ENCODE data around the gene HOXD9.

The HOXD9 gene

GRCh38 chr2:176110415-176111308, 11.9 kb upstream of the HOXD9 start:
- DNase-seq (ENCODE audit: low read depth in 1 of 2, low spot score in 1 of 2): no peak

GRCh38 chr2:176111309-176111663, 11.2 kb upstream of the HOXD9 start:
- no peak for DNase-seq (ENCODE audit: low read depth in 1 of 2, low spot score in 1 of 2)

GRCh38 chr2:176111846-176112374, 10.6 kb upstream of the HOXD9 start:
- DNase-seq (ENCODE audit: low read depth in 1 of 2, low spot score in 1 of 2): no peak

DNA sequence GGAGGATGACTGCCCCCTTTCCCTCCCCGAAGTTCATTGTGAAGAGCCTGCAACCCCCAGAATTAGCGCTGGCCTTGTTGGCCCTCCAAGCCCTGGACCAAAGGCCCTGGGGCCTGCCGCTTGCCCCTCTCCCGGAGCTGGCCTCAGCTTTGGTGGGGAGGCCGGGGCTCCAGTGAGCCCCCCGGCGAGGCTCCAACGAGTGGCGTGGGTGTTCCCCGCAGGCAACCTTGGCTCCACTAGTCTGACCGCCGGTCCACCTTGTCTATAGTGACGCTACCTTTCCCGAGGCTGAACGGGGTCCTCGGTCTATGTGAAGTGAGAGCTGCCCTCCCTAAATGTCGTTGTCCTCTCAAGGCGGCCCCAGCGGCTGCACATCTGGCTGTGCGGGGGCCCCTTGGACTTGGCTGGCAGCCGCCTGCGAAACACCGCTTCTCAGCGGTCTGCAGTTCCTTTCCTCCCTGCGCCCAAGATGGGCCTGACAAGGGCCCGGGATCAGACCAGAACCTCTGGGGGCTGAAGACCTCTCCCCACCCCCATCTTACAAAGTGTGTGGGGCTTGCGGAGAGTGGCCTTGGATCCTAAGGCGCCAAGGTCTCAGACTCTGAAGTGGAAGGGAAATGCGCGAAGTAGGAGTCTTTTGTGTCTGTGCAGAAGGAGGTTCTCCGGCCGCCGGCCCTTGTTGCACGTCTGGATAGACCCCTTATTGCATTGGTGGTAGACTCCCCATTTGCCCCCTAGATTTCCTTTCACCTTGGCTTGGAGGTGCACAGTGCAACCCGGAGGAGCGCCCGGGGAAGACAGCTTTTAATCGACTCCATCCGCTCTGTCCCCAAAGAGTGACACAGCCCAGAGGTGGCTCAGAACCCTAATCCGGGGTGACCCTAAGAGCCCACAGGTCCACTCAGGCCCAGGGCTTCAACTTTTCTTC, 9.9 kb upstream of the HOXD9 start:
- no peak for DNase-seq (ENCODE audit: low read depth in 1 of 2, low spot score in 1 of 2)

DNA sequence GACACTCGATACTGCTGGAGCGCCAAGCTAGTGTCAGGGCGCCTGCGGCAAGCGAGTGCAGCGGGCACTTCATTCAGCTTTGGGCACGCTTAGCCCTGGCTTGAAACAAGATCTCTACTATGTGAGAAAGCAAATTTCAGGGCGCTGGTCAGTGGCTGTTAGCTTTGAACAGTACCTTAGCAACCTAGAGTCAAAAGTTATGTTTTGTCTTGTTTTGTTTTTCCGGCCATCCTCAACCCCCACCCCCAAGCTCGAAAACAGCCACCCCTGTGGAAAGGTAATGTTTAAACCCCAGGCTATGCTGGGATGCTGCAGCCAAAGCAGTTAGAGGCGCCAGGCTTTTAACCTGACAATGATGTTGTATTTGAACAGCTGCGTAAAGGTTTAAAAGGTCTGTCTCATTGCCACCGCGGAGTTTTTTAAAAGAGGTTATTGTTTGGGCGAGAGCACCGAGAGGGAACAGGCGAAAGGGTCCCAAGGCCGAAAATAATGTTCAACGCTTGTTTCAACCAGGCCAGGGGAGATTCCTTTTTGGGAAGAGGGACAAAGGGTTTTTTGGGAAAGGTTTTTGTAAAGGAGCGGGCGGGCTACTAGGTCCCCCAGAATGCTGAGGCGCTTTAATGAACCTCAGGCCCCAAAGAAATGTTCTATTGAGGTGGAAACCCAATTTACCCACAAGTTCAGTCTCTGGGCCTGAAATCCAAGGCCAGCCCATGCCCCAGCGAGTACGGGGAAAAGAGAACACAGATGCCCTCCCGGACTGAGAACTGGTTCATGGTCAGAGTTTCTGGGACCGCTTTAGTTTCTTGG, 8.2 kb upstream of the HOXD9 start:
- DNase-seq (ENCODE audit: low read depth in 1 of 2, low spot score in 1 of 2): no peak

- DNase-seq (ENCODE audit: low read depth in 1 of 2, low spot score in 1 of 2): no peak
These were observed 7.4 kb upstream of the HOXD9 start for GRCh38 chr2:176114930-176115625.

DNA sequence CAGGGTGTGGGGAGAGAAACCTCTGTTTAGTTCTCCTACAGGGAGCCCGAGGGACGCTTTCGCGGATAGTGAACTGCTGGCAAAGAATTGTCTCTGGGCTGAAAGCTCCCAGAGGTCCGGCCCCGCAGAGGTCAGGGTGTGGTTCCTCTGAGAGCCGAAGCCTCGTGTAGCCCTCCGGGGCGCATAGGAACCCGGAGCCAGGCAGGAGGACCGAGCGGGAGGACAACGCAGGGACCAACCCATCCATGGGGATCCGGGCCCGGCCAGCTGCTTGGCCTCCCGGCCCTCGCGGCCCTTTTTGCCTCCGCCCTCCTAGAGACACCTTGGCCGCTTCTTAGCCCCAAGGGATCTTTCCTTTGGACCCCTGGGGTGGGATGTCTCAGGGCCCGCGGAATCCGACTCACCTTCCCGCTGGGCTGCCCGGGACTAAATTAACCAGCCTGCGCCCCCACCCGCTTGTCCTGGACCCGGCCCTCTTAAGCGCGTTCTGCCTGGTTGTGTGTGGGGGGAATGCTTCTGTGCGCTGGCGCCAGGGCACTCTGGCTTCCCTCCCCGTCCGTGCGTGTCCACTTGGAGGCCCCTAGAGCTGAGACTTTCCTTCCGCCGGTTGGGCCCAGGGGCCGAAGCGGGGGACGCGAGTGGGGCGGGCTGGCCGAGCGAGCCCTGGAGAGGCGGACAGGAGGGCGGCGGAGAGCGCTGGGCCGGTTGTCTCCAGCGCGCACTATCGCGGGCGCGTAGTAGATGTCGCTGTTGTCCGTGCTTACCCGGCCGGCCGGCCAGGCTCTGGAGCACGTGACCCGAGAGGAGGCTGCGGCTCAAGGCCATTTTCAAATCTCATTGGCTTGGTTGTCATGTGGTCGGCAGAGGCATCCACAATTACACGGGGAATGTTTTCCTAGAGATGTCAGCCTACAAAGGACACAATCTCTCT, 6.4 kb upstream of the HOXD9 start, which contains the start of gene HOXD10:
Gene HOXD10 (plus strand): TSS at position 896 of the 931 bp plus-strand sequence. CDS start 56 bp downstream, outside the sequence.
- no peak for DNase-seq (ENCODE audit: low read depth in 1 of 2, low spot score in 1 of 2)

DNA sequence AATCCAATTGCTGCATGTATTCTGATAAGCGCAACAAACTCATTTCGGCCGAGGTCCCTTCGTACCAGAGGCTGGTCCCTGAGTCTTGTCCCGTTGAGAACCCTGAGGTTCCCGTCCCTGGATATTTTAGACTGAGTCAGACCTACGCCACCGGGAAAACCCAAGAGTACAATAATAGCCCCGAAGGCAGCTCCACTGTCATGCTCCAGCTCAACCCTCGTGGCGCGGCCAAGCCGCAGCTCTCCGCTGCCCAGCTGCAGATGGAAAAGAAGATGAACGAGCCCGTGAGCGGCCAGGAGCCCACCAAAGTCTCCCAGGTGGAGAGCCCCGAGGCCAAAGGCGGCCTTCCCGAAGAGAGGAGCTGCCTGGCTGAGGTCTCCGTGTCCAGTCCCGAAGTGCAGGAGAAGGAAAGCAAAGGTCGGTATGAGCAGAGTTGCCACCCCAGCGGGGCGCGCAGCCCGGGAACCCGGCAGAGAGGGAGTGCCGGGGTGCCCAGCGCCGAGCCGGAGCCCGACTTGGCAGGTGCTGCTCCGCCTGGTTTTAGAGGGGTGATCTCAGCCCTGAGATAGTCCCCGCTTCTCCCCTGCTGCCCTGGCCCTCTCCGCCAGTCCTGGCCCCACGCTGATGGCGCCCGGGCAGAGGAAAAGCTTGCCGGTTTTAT, 5.2 kb upstream of the HOXD9 start:
- no peak for DNase-seq (ENCODE audit: low read depth in 1 of 2, low spot score in 1 of 2)

GRCh38 chr2:176117823-176118371, 4.6 kb upstream of the HOXD9 start:
- no peak for DNase-seq (ENCODE audit: low read depth in 1 of 2, low spot score in 1 of 2)

GRCh38 chr2:176118601-176119339, 3.7 kb upstream of the HOXD9 start:
- DNase-seq (ENCODE audit: low read depth in 1 of 2, low spot score in 1 of 2): no peak

- DNase-seq (ENCODE audit: low read depth in 1 of 2, low spot score in 1 of 2): no peak
These were observed 1.9 kb upstream of the HOXD9 start for GRCh38 chr2:176120364-176121189.

DNA sequence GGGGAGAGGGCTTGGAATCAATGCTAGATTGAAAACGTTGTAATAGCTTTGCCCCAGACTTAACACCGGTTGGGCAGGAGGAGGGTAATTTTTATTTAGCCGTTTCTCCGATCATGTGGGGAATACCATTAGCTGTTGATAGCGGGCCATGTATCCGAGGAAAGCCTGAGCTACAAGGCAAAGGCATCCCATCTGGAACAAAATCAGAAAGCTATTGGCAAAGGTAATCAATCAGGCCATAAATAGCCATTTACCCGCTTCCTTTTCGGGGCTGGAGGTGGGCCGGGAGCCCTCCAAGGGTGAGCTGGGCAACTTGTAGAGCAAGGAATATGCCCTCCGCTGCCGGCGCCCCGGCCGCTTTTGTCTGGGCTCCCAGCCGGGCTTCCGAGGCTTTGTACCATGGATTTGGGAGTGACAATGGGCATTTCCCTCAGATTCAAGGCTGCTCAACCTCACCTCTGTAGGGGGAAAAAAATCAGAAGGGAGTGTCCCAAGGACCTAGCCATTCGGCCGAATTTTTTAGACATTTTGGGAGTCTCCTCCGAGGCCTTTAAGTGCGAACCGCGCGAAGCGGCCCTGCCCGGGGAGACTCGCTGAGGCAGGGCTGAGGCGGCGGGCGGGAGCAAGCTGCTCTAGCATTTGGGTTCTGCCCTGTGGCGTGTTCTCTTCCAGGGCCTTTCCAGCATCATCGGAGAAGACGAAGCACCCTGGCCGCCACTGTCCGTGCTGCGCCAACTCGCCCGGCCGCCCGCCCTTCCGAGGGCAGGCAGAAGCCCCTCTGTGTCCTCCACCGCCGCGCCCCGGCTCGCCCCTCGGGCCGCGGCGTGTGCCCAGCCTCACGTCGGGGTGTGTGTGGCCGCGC, 1.1 kb upstream of the HOXD9 start:
- DNase-seq (ENCODE audit: low read depth in 1 of 2, low spot score in 1 of 2): no peak

GRCh38 chr2:176122052-176122682, 352 bp upstream of the HOXD9 start:
- DNase-seq (ENCODE audit: low read depth in 1 of 2, low spot score in 1 of 2): no peak

GRCh38 chr2:176123411-176124109, 1.0 kb downstream of the HOXD9 start:
- no peak for DNase-seq (ENCODE audit: low read depth in 1 of 2, low spot score in 1 of 2)
